Transverse colon (tissue), 4 donors: Measurements from ENCODE around the gene MIA. TPM values are rescaled to one million over a fixed set of nuclear protein-coding genes. Genes with fewer than 3 reads are reported as not detected.
"Not testable (repeated sequence)": the region's sequence is repeated elsewhere in the genome, so short reads cannot be mapped to it uniquely, and the experiment has no call there.

ENCODE experiments used
- DNase-seq: peaks from one replicate; pipeline ENCODE4 v3.0.0-alpha.2; 2019
- H3K27ac ChIP-seq, 4 donors: fragments of 200-600 bp; sonication (generic); 2 replicates each; pipeline ENCODE4 v1.5.1; 2016 to 2018; ENCODE audit warnings: inconsistent platforms in 4 of 4
- H3K27me3 ChIP-seq: fragments of 200-600 bp; sonication (generic); 2 replicates; pipeline ENCODE4 v1.5.1; 2017; ENCODE audit warnings: inconsistent platforms
- H3K36me3 ChIP-seq, 4 donors: fragments of 200-600 bp; sonication (generic); 2 replicates each; pipeline ENCODE4 v1.5.1; 2017 to 2019; ENCODE audit warnings: inconsistent platforms in 4 of 4
- H3K4me1 ChIP-seq, 4 donors: fragments of 200-600 bp; sonication (generic); 2 replicates each; pipeline ENCODE4 v1.5.1; 2017 to 2020; ENCODE audit warnings: inconsistent platforms in 4 of 4
- H3K4me3 ChIP-seq, 4 donors: fragments of 200-600 bp; sonication (generic); 1 replicate in 1 of 4; 2 replicates in 3 of 4; pipeline versions ENCODE4 v1.5.1 to v1.6.1; 2017 to 2019; ENCODE audit warnings: inconsistent platforms in 4 of 4
- H3K9me3 ChIP-seq, 2 donors: fragments of 200-600 bp; sonication (generic); 2 replicates each; pipeline ENCODE4 v1.5.1; 2017 to 2019; ENCODE audit warnings: inconsistent platforms in 2 of 2
- EP300 ChIP-seq: sonication (generic); formaldehyde crosslinking; IDR thresholded peaks from one replicate; pipeline ENCODE4 v1.6.1; 2017; ENCODE audit warnings: antibody characterized with exemption, low read depth
- POLR2A ChIP-seq: fragments of 450-650 bp; IDR thresholded peaks from one replicate; pipeline ENCODE4 v1.6.1; 2016; ENCODE audit warnings: antibody characterized with exemption, mild to moderate bottlenecking, moderate library complexity
- POLR2AphosphoS5 ChIP-seq, 3 donors: sonication (generic); formaldehyde crosslinking; IDR thresholded peaks; one replicate each; pipeline ENCODE4 v1.6.1; 2016; ENCODE audit warnings: antibody characterized with exemption in 3 of 3
- WGBS, 2 donors: methylation state at CpG; one replicate each; pipeline ENCODE4 v1.1.5; 2018; ENCODE audit warnings: low coverage in 1 of 2; 5-methylcytosine and 5-hydroxymethylcytosine counted together
- in situ Hi-C, 4 donors: fragments of 200-750 bp; cut with MboI; loops; one replicate each; pipeline versions ENCODE4 v1.15.0 to v1.15.1; 2017; ENCODE audit warnings: low sequenced_read_pairs in 3 of 4, low pct_ligation_motif_present in 1 of 4, low pct_unique_long_range_greater_than_20kb in 1 of 4
- intact Hi-C: fragments of 100-400 bp; cut with DNase I; formaldehyde crosslinking; loops from one replicate; pipeline ENCODE4 v1.15.1; 2023; ENCODE audit warnings: low total_unique reads
- total RNA-seq, 4 donors: library from RNA; depleted of rRNA; stranded (reverse); fragments of >200 nt; gene quantifications; one replicate each; pipeline ENCODE4 v1.1.0, GENCODE V29; 2016
- TF ChIP-seq, protein P1 (sequence below), 5 experiments: fragments of 200-600 bp in 3 of 5; fragments of 450-650 bp in 2 of 5; sonication (generic) in 3 of 5; IDR thresholded peaks; 1 replicate in 2 of 5; 2 replicates in 3 of 5; pipeline ENCODE4 v1.5.1; 2016 to 2017; ENCODE audit warnings: antibody characterized with exemption in 5 of 5, inconsistent platforms in 3 of 5, mild to moderate bottlenecking in 2 of 5, moderate library complexity in 1 of 5

Gene MIA
- total RNA-seq, 4 donors from 2014 or later = 5.7 to 23.3 TPM; not detected in 2

GRCh38 chr19:40819479-40820234 lies 44.3 kb downstream of the MIA start:
- intact Hi-C loops = loop anchor here (5.0 kb wide), 1 partner anchor 157 kb away; no protein-coding TSS in a partner anchor

DNA sequence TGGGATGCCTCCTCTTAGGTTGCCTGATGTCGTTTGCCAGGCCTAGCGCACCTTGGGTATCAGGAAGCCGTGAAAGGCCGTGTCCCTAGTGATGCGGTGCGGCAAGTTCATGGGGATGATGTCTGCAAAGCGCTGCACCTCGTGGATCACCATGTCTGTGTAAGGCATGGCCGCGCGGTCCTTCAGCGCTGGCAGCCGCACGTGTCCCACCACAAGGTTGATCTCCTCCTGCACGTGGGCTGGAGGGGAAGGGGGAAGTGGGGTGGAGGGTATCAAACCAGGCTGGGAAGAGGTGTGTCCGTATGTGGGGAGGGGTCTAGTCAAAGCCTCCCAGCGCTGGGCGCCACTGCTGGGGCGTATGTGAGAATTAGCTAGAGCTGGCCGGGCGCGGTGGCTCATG lies 46.8 kb downstream of the MIA start:
- Histone ChIP-seq H3K27me3 (no peaks in the 10 kb centered on the region), H3K27ac (peak overlapping the region in 2 of 4 donors; percentile 25 to 45), H3K4me1 (peaks cover 6 to 38% (median 19%) of the 10 kb centered on the region in 4 donors), H3K36me3 (no peaks in the 10 kb centered on the region), H3K4me3 (no peak overlapping the region), H3K9me3 (no peaks in the 10 kb centered on the region)
- intact Hi-C loops = loop anchor here (5.0 kb wide), 1 partner anchor 160 kb away; no protein-coding TSS in a partner anchor
- DNase-seq = no peak
- TF ChIP-seq, protein P1, sequence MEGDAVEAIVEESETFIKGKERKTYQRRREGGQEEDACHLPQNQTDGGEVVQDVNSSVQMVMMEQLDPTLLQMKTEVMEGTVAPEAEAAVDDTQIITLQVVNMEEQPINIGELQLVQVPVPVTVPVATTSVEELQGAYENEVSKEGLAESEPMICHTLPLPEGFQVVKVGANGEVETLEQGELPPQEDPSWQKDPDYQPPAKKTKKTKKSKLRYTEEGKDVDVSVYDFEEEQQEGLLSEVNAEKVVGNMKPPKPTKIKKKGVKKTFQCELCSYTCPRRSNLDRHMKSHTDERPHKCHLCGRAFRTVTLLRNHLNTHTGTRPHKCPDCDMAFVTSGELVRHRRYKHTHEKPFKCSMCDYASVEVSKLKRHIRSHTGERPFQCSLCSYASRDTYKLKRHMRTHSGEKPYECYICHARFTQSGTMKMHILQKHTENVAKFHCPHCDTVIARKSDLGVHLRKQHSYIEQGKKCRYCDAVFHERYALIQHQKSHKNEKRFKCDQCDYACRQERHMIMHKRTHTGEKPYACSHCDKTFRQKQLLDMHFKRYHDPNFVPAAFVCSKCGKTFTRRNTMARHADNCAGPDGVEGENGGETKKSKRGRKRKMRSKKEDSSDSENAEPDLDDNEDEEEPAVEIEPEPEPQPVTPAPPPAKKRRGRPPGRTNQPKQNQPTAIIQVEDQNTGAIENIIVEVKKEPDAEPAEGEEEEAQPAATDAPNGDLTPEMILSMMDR (IDR thresholded peaks at IDR 0.05) = no peak
- TF ChIP-seq POLR2AphosphoS5 (IDR thresholded peaks at IDR 0.05) (no peak), EP300 (no peak), POLR2A (no peak)
- in situ Hi-C loops = loop anchor here in 3 of 4 donors (5.0 to 25.0 kb wide), 3 partner anchors 110 to 160 kb away; partner anchors contain the start of genes COQ8B (in 1 of the 3) and ITPKC (in 1 of the 3)
- WGBS, 2 donors = 92% methylated on average over 22 of the region's 22 CpGs; no CpG with 5 or more reads in 1 of the 2 donors

More at GRCh38 chr19:40819479-40820234, 44.3 kb downstream of the MIA start:
- H3K9me3 ChIP-seq, H3K4me3 ChIP-seq, H3K27me3 ChIP-seq, DNase-seq, H3K36me3 ChIP-seq: not testable (repeated sequence)
- Histone ChIP-seq H3K27ac (peak overlapping the region; percentile 50 to 70 (median 54)), H3K4me1 (peaks cover 6 to 38% (median 19%) of the 10 kb centered on the region in 4 donors)
- TF ChIP-seq, protein P1 (IDR thresholded peaks at IDR 0.05) = peak; percentile 87 to 95 (median 92)
- 27 to 45% methylated on average over 5 to 6 of the region's 6 CpGs for WGBS, 2 donors
- in situ Hi-C loops = loop anchor here (5.0 to 25.0 kb wide), 3 partner anchors 107 to 157 kb away; partner anchors contain the start of genes COQ8B (in 1 of the 4) and ITPKC (in 1 of the 4)

- not testable (repeated sequence) for H3K4me3 ChIP-seq, DNase-seq, H3K9me3 ChIP-seq, H3K36me3 ChIP-seq, H3K27me3 ChIP-seq
- 71 to 88% methylated on average over 5 to 9 of the region's 9 CpGs for WGBS, 2 donors
- H3K27ac ChIP-seq = peak overlapping the region in 3 of 4 donors; percentile 10 to 45 (median 25)
- in situ Hi-C loops (loop anchor here in 3 of 4 donors (5.0 to 25.0 kb wide), 3 partner anchors 111 to 161 kb away; partner anchors contain the start of genes COQ8B (in 1 of the 3) and ITPKC (in 1 of the 3)), intact Hi-C loops (loop anchor here (5.0 kb wide), 1 partner anchor 161 kb away; no protein-coding TSS in a partner anchor)
- H3K4me1 ChIP-seq = peaks cover 6 to 38% (median 19%) of the 10 kb centered on the region in 4 donors
These were observed 47.6 kb downstream of the MIA start for GRCh38 chr19:40822704-40823553.

DNA sequence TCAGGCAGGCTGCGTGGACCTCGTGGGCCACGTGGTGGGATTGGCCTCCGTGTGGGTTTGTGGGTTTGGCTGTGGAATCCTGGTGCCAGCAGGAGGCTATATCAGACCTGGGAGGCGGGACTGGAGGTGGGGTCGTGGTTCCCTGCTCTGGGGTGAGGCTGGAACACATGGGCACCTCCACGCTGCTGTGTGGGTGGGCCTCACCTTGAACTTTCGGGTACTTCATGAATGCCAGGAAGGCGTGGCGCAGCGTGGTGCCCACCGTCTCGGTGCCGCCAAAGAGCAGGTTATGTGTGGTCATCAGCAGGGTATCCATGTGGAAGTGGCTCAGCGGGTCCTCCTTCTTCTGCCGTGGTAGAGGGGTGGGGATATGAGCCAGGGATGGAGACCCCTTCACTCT lies 49.6 kb downstream of the MIA start:
- 80 to 90% methylated on average over 1 to 16 of the region's 16 CpGs for WGBS, 2 donors
- not testable (repeated sequence) for H3K27me3 ChIP-seq, H3K27ac ChIP-seq, DNase-seq, H3K4me3 ChIP-seq, H3K9me3 ChIP-seq, H3K36me3 ChIP-seq
- H3K4me1 ChIP-seq = peaks cover 0 to 22% (median 9%) of the 10 kb centered on the region in 4 donors
- in situ Hi-C loops = loop anchor here in 3 of 4 donors (5.0 to 25.0 kb wide), 3 partner anchors 113 to 163 kb away; partner anchors contain the start of genes COQ8B (in 1 of the 3) and ITPKC (in 1 of the 3)
- intact Hi-C loops = loop anchor here (5.0 kb wide), 1 partner anchor 163 kb away; no protein-coding TSS in a partner anchor

- DNase-seq = not testable (repeated sequence)
- 85% methylated on average over 5 of the region's 6 CpGs; no CpG with 5 or more reads in 1 of the 2 donors for WGBS, 2 donors
These were observed 50.3 kb downstream of the MIA start for GRCh38 chr19:40825460-40826095.

GRCh38 chr19:40826312-40826698 lies 51.0 kb downstream of the MIA start:
- H3K27ac ChIP-seq, intact Hi-C loops, H3K9me3 ChIP-seq, H3K27me3 ChIP-seq, DNase-seq, H3K4me3 ChIP-seq, H3K36me3 ChIP-seq: not testable (repeated sequence)
- in situ Hi-C loops = loop anchor here in 1 of 4 donors (10.0 kb wide), 1 partner anchor 162 kb away; no protein-coding TSS in a partner anchor
- peaks cover 0 to 22% (median 8%) of the 10 kb centered on the region in 4 donors for H3K4me1 ChIP-seq
- WGBS, 2 donors = 86 to 100% methylated on average over 1 to 10 of the region's 14 CpGs

More at GRCh38 chr19:40825460-40826095, 50.3 kb downstream of the MIA start:
- H3K36me3 ChIP-seq, H3K27ac ChIP-seq, intact Hi-C loops, H3K9me3 ChIP-seq, H3K27me3 ChIP-seq, H3K4me3 ChIP-seq: not testable (repeated sequence)
- peaks cover 0 to 19% (median 8%) of the 10 kb centered on the region in 4 donors for H3K4me1 ChIP-seq
- in situ Hi-C loops = loop anchor here in 1 of 4 donors (10.0 kb wide), 1 partner anchor 161 kb away; no protein-coding TSS in a partner anchor

GRCh38 chr19:40826699-40827385 lies 51.5 kb downstream of the MIA start:
- H3K4me1 ChIP-seq = peaks cover 0 to 28% (median 12%) of the 10 kb centered on the region in 4 donors
- H3K9me3 ChIP-seq, DNase-seq, H3K36me3 ChIP-seq, H3K4me3 ChIP-seq, H3K27ac ChIP-seq, H3K27me3 ChIP-seq, intact Hi-C loops: not testable (repeated sequence)
- in situ Hi-C loops = loop anchor here in 1 of 4 donors (10.0 kb wide), 1 partner anchor 162 kb away; no protein-coding TSS in a partner anchor
- 64 to 92% methylated on average over 3 to 29 of the region's 29 CpGs for WGBS, 2 donors
